GM13976 (cell line): Measurements from ENCODE around the gene WDCP.
A peak's percentile ranks its signal among the peaks of the same experiment; 100 is the strongest.

Experiments
- DNase-seq: peaks from one replicate; pipeline ENCODE4 v3.0.0; 2012; ENCODE audit warnings: low spot score
- CTCF ChIP-seq: IDR thresholded peaks from 2 replicates; pipeline ENCODE4 v1.5.1; 2012; ENCODE audit warnings: borderline replicate concordance, mild to moderate bottlenecking; ENCODE audit not compliant: insufficient read depth; ENCODE audit errors: extremely low read depth, missing control alignments, control extremely low read depth
- in situ Hi-C: fragments of 300-500 bp; cut with MboI; formaldehyde crosslinking; loops from one replicate; pipeline ENCODE4 v1.12.0; 2022; ENCODE audit warnings: low sequenced_read_pairs, mixed read lengths, inconsistent platforms; ENCODE audit not compliant: unreplicated experiment

The WDCP gene

GRCh38 chr2:24084386-24085199 is 37.4 kb upstream of the WDCP start, which contains the start of gene TP53I3:
TSS of gene TP53I3 (minus strand) at chr2:24084834. CDS start at chr2:24084326, 508 bp downstream.
- in situ Hi-C loops = no loop called here
- TF ChIP-seq CTCF = peak; percentile 97
- DNase-seq = peak; percentile 92

GRCh38 chr2:24083567-24084385 is 36.6 kb upstream of the WDCP start:
- in situ Hi-C loops = no loop called here
- no peak for TF ChIP-seq CTCF
- DNase-seq = peak; percentile 88

- no peak for TF ChIP-seq CTCF
- in situ Hi-C loops = no loop called here
- DNase-seq = no peak
These were observed 35.8 kb upstream of the WDCP start for GRCh38 chr2:24082787-24083566.

GRCh38 chr2:24080701-24081100 is 33.5 kb upstream of the WDCP start:
- no peak for DNase-seq
- no peak for TF ChIP-seq CTCF
- in situ Hi-C loops = no loop called here

- no peak for TF ChIP-seq CTCF
These were observed 30.7 kb upstream of the WDCP start for GRCh38 chr2:24077879-24078278.

GRCh38 chr2:24077535-24077877 is 30.3 kb upstream of the WDCP start:
- in situ Hi-C loops = no loop called here
- no peak for TF ChIP-seq CTCF
- no peak for DNase-seq

More at GRCh38 chr2:24077879-24078278, 30.7 kb upstream of the WDCP start:
- no peak for DNase-seq
- in situ Hi-C loops = no loop called here
